Activated T-cell treated with anti-CD3 and anti-CD28 coated beads for 24 hours (primary cell): Measurements from ENCODE around the gene GRIN2A.

ENCODE experiments used
- DNase-seq: peaks from one replicate; pipeline ENCODE4 v3.0.0-alpha.2; 2020; ENCODE audit warnings: low read depth

GRIN2A gene

GRCh38 chr16:10031473-10031872, 150.8 kb downstream of the GRIN2A start:
- no peak for DNase-seq

GRCh38 chr16:10028644-10029043, 153.6 kb downstream of the GRIN2A start:
- DNase-seq = no peak

- DNase-seq = no peak
Measured at GRCh38 chr16:10027553-10027952, 154.7 kb downstream of the GRIN2A start.

- no peak for DNase-seq
Measured at GRCh38 chr16:10026593-10026992, 155.6 kb downstream of the GRIN2A start.

GRCh38 chr16:10022098-10022497, 160.1 kb downstream of the GRIN2A start:
- no peak for DNase-seq

GRCh38 chr16:10020866-10021265, 161.4 kb downstream of the GRIN2A start:
- DNase-seq = no peak

- DNase-seq = no peak
Measured at GRCh38 chr16:10016752-10017151, 165.5 kb downstream of the GRIN2A start.

- no peak for DNase-seq
Measured at GRCh38 chr16:10015397-10015796, 166.8 kb downstream of the GRIN2A start.

- DNase-seq = no peak
Measured at GRCh38 chr16:10013774-10014173, 168.5 kb downstream of the GRIN2A start.

- no peak for DNase-seq
Measured at GRCh38 chr16:10013364-10013763, 168.9 kb downstream of the GRIN2A start.

- DNase-seq = no peak
Measured at GRCh38 chr16:10009684-10010083, 172.5 kb downstream of the GRIN2A start.

GRCh38 chr16:10003486-10003885, 178.7 kb downstream of the GRIN2A start:
- no peak for DNase-seq

GRCh38 chr16:10001258-10001775, 180.9 kb downstream of the GRIN2A start:
- DNase-seq = no peak

GRCh38 chr16:9996221-9996620, 186.0 kb downstream of the GRIN2A start:
- DNase-seq = no peak

GRCh38 chr16:9992441-9992840, 189.8 kb downstream of the GRIN2A start:
- no peak for DNase-seq

GRCh38 chr16:9980981-9981380, 201.2 kb downstream of the GRIN2A start:
- no peak for DNase-seq

- DNase-seq = no peak
Measured at GRCh38 chr16:9978160-9978725, 204.0 kb downstream of the GRIN2A start.

GRCh38 chr16:9977333-9977897, 204.8 kb downstream of the GRIN2A start:
- no peak for DNase-seq

GRCh38 chr16:9976601-9977000, 205.6 kb downstream of the GRIN2A start:
- no peak for DNase-seq

GRCh38 chr16:9971907-9972306, 210.3 kb downstream of the GRIN2A start:
- DNase-seq = no peak

GRCh38 chr16:9970796-9971195, 211.4 kb downstream of the GRIN2A start:
- DNase-seq = no peak

GRCh38 chr16:9970244-9970643, 212.0 kb downstream of the GRIN2A start:
- DNase-seq = no peak

- no peak for DNase-seq
Measured at GRCh38 chr16:9969580-9969979, 212.6 kb downstream of the GRIN2A start.

- DNase-seq = no peak
Measured at GRCh38 chr16:9966569-9967157, 215.6 kb downstream of the GRIN2A start.
